TTC549 (cell line): ENCODE measurements around the gene PPP2R5D.
"Not testable (repeated sequence)": the region's sequence is repeated elsewhere in the genome, so short reads cannot be mapped to it uniquely, and the experiment has no call there.

ENCODE experiments used
- FAIRE-seq: peaks from 2 replicates; lab custom pipeline; 2012; peaks lifted over from hg19 to GRCh38; lab: Jason Lieb, UNC

The PPP2R5D gene

DNA sequence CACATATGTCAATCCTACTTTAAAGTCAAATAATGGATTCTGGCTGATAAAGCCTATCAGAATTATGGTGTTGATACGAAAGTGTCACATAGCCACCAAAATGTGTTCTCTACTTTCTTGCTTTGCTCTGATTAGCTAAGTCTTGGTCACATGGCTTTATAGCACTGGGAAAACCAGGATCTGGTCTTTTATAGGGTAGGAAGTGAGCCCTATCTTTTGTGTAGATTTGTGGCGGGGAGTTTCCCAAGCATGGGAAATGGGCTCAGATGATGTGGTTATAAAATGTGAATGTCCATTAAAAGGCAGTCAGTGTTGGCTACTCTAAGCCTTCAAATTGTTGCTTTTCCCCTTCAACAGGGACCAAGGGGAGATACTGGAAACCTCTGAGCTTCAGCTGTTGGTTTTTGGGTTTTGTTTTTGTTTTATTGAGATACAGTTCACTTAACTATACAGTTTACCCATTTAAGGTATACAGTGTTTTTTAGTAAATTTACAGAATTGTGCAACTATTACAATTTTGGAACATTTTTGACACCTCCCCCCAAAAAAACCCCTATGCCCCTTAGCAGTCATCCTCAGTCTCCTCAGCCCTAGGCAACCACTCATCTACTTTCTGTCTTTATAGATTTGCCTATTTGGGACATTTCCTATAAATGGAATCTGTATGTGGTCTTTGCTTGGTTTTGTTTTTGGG lies 49.3 kb downstream of the PPP2R5D start:
- FAIRE-seq, result no peak

DNA sequence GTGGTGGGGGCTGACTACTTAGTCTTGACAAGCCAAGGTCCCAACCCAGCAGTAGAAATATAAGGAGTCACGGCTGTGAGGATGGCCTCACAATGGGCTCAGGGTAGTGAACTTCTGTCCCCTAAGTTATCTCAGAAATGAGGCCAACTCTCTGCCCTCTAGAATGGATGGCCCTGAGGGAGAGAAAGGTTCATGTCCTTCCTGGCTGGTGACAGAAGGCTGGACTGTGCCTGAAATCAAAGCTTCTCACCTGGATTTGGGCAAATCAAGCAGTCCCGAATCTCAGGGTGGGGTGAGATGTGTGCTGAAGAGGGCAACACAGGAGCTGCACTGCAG lies 49.8 kb downstream of the PPP2R5D start:
- FAIRE-seq, result no peak

DNA sequence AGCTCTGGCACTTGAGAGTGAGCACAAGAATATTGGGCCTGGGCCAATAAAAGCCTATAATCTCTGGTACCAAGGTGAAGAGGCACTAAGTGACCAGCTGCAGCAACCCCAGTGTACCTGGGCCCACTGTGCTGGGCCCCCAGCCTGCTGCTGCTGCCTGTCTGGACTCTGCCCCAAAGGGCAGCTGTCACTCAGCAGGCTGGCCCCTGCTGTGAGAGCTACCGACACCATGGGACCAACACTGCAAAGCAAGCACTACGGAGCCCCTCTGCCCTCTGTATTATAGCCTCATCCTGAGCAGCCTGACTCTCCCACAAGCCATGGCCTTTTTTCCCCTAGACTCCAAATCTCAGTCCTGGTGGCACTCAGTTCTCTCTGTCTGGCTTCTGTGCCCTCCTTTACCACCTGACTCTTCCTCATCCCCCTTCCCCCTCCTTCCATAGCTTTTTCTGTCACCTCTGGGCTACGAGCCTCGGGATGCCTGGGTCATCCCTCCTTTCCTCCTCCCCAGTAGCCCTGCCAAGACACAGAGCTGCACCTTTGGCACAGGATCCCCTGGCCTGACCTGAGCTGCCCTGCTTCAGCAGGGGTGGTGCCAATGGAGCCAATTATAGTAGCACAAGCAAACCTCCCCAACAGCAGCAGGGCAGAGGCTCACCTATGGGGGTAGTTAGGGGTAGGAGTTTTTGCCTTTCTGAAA lies 51.3 kb downstream of the PPP2R5D start:
- FAIRE-seq, result no peak

DNA sequence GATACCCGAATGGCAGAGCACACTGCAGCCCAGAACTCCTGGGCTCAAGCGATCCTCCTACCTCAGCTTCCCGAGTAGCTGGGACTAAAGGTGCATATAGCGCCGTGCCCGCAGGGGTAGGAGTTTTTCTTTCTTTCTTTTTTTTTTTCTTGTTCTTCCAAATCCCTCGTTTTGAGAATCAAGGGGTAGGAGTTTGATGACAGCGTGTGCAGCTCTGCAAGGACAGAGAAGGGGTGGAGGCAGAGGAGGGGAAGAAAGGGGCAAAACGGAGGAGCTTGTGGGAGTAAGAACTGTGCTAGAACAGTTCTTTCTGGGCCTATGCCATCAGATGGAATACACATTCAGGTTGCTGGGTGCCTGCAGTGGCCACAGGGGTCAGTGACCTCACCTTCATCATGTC lies 52.3 kb downstream of the PPP2R5D start:
- no peak for FAIRE-seq

DNA sequence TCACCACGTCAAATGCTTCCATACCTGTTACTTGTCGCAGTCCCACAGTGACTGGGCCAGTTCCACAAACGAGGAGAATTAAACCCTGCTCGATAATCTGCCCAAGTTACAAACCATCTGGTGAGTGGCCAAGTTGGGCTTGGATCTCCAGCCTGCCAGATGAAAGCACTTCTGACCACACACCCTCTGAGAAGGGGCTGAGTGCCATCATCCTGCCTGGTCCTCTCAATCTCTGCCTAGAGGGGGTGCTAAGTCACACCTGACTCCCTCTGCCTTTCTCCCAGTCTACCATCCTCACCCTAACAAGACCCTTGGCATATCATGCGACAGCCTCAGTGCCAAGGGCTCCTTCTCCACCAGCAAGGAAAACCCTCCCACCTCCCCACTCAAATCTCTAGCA lies 52.8 kb downstream of the PPP2R5D start:
- FAIRE-seq, result no peak

DNA sequence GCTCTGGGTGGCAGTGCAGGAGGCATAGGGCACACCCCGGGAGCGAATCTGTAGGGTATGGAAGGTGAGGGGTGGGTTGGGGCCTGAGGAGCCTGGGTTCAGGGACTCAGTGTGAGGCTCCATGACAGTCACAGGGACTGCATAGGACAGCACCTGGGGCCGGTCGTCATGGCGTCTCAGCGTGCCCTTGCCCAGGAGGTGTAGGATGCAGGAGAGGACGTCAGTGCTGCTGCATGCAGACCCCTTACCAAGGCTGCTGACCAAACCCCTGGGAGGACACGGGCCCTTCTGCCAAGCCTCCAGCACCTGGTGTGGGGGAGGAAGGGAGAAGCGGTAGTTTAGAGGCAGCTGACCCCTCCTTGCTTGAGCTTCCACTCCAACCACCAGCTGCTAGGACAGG lies 53.3 kb downstream of the PPP2R5D start:
- no peak for FAIRE-seq

DNA sequence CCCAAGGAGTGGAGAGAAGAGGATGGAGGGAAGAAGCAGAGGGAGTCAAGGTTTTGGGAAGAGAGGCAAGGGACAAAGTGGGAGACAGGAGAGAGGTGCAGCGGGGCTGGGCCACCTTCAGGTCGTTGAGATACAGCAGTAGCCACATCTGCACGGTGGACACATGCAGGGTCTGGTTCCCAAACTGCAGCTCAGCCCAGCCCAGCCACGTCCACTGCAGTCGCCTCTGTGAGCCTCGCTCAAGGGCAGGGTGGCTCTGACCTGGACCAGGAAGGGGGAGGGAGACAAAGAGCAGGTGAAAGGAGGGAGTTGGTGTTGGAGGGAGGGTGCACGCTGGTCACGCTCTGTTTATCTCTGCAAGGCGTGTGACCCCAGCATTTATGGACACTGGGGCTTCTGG lies 54.4 kb downstream of the PPP2R5D start:
- no peak for FAIRE-seq

DNA sequence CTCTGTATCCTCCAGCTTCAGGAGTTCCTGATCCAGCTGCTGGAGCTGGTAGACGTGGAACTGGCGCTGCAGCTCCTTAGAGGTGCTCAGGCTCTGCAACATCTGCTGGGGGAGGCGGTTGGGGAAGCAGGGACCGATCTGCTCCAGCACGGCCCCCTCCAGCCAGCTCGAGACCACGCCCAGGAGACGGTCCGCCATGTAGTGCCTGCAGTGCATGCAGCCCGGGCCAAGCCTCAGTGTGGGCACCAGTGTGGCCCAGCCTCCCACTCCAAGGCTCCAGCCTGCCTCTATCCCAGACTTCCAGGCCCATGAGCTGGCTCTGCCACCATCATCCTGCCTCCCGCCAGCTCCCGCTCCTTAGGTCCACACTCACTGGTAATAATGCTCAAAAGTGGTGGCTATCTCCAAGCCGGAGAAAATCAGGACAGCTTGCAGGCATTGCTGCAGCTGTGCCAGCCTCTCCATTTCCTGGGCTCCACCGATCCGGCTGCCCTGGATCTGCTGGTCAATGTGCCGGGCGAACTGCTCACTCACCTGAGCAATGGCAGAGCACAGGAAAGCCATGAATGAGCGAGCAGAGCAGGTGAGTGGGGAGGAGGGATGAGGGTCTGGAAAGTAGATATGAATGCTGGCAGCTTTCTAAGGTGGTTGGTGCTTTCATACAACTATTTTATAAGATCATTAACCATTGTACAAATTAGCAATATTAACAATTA lies 56.3 kb downstream of the PPP2R5D start:
- FAIRE-seq, result no peak

DNA sequence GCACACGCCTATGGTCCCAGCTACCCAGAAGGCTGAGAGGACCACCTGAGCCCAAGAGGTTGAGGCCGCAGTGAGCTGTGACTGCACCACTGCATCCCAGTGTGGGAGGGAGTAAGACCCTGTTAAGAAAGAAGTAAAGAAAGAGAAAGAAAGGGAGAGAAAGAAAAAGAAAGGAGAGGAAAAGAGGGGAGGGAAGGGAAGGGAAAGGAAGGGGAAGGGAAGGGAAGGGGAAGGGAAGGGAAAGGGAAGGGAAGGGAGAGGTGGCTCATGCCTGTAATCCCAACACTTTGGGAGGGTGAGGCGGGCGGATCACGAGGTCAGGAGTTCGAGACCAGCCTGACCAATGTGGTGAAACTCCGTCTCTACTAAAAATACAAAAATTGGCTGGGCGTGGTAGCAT lies 57.1 kb downstream of the PPP2R5D start:
- FAIRE-seq, result not testable (repeated sequence)

DNA sequence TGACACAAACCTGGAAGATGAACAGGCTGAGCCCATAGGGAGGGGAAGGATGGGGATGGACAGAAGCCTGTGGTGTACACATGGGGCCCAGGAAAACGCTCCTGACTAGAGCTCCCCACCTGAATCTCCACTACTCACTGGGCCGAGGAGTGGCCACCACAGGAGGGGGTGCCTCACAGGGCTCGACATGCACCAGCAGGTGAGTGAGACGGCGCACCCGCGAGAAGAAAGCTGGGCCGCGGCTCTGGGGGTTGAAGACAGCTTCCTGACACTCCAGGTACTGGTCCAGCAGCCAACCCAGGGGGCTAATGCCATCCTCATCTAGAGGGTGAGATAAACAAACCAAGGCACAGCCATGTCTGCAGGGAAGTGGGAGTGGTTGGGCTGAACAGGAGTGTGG lies 58.9 kb downstream of the PPP2R5D start:
- FAIRE-seq, result no peak

DNA sequence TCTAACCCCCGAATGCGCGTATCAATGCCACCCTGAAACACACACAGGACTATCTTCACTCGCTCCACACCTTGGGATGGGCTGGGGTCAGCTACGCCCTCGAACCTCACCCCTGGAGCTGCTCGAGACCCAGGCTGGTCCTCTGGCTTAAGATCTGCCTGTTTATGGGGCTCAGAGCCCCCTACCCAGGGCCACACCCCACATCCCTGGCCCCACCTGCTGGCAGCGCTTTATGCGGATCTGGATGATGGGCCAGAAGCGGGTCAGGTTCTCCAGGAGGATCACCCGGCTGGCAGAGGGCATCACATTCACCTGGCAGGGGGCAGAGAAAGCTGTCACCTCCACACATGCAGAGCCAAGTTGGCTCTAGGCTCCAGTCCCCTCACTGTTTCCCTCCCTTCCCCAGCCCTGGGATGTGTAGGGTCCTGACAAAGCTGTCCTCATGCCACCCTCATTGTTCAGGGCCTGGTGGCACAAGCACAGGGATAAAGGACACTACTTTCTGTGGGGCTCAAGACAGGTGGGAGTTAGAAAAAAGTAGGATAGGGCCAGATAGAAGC lies 61.1 kb downstream of the PPP2R5D start:
- no peak for FAIRE-seq

DNA sequence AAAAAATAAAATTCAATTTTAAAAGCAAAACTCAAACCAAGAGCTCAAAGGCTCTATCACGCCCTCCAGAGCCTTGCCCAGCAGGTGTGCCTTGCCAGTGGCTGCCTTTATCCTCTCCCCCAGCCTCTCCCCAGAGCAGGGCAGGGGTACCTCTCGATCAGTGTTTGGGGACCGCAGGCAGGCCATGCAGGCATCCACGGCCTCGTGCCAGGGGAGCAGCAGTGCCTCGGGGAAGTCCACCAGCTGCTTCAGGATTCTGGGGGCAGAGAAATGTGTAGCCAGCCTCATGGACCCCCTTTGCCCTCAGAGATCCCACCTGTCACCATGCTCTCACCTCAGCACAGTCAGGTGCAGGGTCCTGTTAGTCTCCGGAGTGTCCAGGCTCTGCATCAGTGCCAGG lies 63.6 kb downstream of the PPP2R5D start:
- FAIRE-seq, result no peak

DNA sequence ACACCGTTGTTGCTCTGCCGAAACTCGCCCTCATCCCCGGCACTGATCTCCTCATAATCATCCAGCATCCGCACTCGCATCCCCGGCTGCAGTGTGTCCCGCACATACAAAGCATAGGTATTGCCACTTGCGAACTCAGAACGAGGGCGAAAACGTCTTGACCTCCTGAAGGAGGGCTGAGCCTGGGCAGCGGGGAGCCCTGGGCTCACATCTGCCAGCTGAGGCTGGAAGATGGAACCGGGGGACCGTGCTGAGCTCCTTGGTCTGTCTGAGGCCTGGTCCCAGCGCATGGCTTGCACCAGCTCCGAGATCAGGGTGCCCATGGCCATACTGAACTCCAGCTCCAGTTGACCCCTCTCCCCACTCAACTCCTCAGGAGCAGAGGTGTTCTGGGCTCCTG lies 66.6 kb downstream of the PPP2R5D start:
- no peak for FAIRE-seq

DNA sequence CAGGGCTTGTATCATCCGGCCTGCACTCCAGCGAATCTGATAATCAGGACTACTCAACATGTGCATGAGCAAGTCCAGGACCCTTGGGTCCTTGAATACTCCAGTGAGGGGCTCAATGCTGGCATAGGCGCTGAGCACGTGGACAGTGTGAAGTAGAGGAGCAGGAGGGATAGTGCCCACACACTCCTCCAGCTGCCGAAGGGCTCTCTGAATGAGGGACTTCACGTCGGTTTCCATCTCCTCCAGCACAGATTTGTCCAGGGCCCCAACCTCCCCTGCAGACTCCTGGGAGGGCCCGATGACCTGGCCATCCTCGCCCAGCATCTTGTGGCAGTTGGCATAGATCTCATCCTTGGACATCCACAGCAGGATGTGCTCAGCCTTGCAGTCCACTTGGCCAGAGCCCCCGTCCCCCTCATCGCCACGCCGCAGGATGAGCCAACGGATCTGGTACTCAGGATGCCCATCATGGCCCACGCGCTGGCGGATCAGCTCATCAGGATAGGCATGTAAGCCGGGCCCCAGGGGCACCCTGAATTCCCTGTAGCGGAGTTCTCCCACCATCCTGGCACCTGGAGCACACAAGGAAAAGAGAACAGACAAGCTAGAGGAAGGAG lies 68.0 kb downstream of the PPP2R5D start:
- FAIRE-seq, result no peak

DNA sequence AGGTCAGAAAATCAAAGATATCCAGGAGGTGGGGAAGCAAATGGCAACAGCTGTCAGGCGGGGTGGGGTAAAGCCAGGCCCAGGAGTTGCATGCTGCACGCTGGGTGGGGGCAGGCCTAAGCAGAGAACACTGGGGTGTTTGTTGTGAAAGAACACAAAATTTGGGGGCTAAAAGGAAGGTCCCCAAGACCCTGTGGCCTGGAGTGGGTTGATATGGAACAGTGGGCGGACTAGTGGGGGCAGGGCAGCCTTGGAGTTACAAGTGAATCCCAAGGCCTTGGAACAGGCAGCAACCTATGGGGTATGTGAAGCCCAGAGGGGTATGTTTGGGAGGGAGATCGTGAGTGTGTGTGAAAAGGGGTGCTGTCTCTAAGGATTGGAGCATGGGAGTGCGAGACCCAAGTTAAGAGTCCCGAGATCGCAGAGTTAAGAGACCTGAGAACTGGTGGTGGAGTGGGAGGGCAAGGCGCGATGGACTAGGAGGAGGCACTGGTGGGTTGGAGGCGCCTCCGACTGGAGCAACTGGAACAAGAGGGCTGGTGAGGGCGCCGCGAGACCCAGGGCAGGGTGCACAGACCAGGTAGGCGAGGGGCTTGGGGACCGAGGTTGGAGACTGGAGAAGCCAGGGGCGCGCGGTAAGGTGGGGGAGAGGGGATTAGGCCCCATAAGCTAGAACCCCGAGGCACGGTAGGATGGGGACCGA lies 68.6 kb downstream of the PPP2R5D start:
- no peak for FAIRE-seq

DNA sequence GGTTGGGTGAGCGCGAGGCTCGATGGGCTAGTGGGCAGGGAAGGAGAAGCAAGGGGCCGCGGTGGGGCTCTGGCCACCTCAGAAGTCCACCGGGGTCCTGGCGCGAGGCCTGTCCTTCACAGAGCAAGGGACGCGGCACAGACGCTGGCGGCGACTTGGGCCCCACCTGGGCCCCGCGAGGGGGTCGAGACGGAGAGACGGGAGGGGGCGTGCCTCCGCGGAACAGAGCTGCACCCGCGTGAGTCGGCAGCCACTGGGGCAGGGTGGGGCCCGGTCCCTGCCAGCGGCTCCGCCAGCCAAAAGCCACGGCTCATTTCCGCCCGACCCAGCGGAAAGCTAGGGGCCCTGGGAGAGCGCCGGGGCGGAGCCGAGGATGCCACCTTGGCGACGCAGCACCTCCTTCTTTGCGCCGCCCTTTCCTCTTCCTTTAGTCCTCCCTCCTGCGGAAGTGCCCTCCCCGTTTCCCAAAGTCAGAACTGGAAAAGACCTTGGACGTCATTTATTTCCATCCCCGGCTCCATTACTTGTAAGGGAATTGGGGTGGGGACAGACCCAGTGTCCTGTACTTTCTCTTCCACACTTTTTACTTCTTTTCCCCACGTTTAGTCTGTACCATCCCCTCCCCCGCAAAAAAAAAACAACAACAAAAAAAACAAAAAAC lies 69.3 kb downstream of the PPP2R5D start, which contains the start of gene CUL7:
Gene CUL7, minus strand, starts transcription at position 307 of the 661 bp plus-strand sequence. CDS start 1,063 bp downstream, outside the sequence.
- peak; percentile 67 for FAIRE-seq

DNA sequence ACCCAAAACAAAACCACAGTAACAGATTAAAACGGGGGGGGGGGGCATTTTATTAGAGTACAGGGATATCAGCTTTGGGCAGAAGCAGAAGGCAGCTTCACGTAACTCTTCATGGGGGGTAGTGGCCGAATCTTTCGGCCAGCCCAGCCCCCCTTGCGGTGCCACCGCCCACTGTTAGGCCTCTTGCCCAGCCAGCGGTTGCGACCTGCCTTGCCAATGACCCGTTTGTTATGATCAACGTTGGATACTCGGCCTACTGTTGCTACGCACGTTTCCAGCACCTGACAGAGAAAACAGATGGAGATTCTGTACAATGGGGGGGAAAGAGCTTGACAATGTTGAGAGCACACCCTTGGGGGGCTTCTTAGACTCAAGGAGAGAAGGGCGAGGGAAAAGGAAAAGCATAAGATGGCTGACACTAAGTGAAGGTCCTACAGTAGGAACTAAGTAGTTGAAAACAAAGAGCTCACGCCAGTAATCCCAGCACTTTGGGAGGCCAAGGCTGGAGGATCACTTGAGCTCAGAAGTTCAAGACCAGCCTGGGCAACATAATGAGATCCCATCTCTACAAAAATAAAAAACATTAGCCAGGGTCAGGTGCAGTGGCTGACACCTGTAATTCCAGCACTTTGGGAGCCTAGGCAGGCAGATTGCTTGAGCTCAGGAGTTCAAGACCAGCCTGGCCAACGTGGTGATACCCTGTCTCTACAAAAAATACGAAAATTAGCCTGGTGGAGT lies 70.0 kb downstream of the PPP2R5D start:
- no peak for FAIRE-seq

DNA sequence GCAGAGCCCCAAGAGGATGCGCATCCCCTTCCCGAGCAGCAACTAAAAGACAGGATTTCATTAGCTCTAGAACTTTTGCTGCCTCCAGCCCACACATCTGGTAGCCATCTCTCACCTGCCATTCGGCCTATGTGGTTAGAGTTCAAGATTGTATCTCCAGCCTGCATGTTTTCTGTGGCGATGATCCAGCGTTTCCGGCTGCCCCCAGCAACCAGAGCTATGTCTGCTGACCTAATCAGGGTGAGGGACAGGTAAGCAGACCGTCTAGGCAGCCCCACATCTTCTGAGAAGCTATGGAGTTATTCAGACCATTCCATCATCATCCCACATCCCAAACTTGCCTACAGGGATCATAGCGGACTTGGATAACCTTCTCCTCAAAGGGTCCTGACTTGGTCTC lies 71.6 kb downstream of the PPP2R5D start:
- FAIRE-seq, result no peak

DNA sequence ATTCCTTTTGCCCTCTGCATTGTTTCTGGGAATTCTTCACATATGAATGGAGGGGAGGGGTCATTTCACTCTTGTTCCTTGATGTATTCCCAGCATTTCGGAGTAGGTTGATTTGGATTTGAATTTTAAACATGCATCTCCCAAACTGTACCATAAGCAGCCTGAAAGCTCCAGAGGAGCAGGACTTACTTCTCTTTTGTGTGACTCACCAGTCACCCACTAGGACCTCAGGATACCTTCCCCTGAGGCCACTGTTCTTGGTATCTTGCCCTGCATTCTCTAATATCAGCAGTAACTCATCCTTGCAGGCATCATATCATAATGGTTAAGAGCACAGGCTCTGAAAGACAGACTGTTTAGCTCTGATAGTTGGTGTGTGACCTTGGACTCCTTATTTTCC lies 74.2 kb downstream of the PPP2R5D start:
- no peak for FAIRE-seq

DNA sequence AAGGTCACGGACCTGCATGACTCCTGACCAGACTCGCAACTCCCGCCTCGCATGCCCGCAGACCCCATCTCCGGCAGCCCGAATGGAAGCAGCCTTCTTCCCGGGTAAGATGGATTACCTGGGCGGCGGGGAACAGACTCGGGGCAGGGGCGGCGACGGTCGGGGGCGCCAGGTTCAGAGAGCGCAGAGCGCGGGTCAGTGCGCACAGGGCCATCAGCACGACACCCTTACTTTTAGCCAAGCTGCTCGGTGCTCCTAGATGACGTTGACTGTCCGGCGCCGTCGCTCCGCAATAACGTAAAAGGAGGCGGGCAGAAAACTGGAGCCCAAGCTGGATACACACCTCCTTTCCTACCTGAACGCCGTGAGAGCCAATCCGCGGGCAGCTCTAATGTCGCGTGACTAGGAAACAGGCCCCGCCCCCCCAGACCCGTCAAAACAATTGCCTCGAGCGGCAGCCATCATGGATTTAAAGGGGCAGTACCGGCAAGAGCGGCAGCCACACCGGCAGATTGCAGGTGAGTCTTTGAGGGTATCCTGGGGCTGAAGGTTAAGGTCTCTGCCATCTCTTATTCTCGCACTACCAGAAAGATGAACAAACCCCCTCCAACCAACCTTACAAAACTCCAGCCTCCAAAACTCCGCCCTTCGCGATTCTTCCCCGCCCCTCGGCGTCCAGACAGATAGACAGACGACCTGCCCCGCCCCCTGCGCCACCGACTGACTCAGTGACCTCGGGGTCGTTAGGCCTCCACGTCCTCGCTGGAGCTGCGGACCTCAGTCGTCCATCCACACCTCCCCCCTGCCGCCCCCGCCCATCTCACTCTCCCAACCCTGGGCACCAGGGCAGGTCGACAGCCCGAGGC lies 75.0 kb downstream of the PPP2R5D start, which contains the start of the genes KLC4 and MRPL2:
Gene KLC4, plus strand, starts transcription at position 464 of the 866 bp plus-strand sequence. CDS start 1,705 bp downstream, outside the sequence.
Gene MRPL2, minus strand, starts transcription at position 267 of the 866 bp plus-strand sequence. Its CDS starts 53 bp downstream, at position 214.
- FAIRE-seq, result no peak
